ENCODE results near the gene TALDO1.

DNA sequence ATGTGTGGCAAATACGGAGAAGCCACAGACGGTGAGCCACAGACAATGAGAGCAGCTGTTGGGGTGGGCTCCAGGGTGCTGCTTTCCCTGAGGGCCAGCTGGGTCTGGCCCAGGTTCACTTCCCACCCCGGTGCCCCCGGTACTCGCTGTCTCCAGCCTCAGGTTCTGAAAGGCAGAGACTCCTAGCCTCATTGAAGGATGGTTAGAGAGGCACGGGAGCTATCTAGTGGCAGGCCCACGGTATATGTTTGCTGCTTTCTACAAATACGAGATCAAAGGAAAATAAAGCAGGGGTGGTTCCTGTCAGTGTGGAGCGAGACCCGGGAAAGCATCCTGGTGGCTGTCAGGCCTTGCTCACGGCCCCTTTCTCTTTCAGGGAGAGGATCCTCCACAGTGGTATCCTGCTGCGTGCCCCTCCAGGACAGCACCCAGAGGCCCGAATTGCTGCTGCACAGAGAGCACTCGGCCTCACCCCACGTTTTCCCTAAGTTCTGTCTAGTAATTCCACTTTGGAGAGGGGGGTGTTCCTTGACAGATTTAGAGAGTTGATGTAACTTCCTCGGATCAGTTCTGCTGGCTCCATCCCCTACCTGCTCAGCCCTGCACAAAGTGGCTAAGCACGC, 48.7 kb upstream of the TALDO1 start:
- no peak for TF ChIP-seq CTCF (conservative IDR thresholded peaks at IDR 0.05; ENCODE audit: low read depth, low read length)
- no peak for TF ChIP-seq EZH2 (IDR thresholded peaks at IDR 0.05; ENCODE audit: borderline replicate concordance, low read depth, low read length, poor library complexity, severe bottlenecking)
